HG03342 (cell line): ENCODE results near the gene PDCD1.
"Not testable (repeated sequence)": the region's sequence is repeated elsewhere in the genome, so short reads cannot be mapped to it uniquely, and the experiment has no call there.

Experiments used
- ATAC-seq: cut with Tn5 transposase; IDR thresholded peaks from one replicate; pipeline ENCODE4 v1.9.1; 2021; ENCODE audit warnings: mild to moderate bottlenecking, moderate library complexity; ENCODE audit not compliant: unreplicated experiment

PDCD1 gene

GRCh38 chr2:241814643-241815476, 43.8 kb downstream of the PDCD1 start:
- ATAC-seq, result no peak

GRCh38 chr2:241814393-241814642, 44.4 kb downstream of the PDCD1 start:
- no peak for ATAC-seq

- ATAC-seq, result peak; percentile 42
Observed at GRCh38 chr2:241813644-241814392, 44.9 kb downstream of the PDCD1 start.

GRCh38 chr2:241812730-241813643, 45.7 kb downstream of the PDCD1 start:
- no peak for ATAC-seq

GRCh38 chr2:241811952-241812729, 46.6 kb downstream of the PDCD1 start:
- ATAC-seq, result no peak

GRCh38 chr2:241811201-241811951, 47.3 kb downstream of the PDCD1 start:
- no peak for ATAC-seq

- no peak for ATAC-seq
Observed at GRCh38 chr2:241810307-241811200, 48.1 kb downstream of the PDCD1 start.

GRCh38 chr2:241809383-241810306, 49.0 kb downstream of the PDCD1 start:
- no peak for ATAC-seq

GRCh38 chr2:241808721-241809382, 49.8 kb downstream of the PDCD1 start, which contains the start of gene NEU4:
Gene NEU4 (plus strand): TSS chr2:241809193. CDS start chr2:241814485, 5,292 bp downstream.
- no peak for ATAC-seq

- ATAC-seq, result no peak
Observed at GRCh38 chr2:241808051-241808720, 50.5 kb downstream of the PDCD1 start.

- not testable (repeated sequence) for ATAC-seq
Observed at GRCh38 chr2:241806217-241806616, 52.5 kb downstream of the PDCD1 start.

GRCh38 chr2:241804326-241805229, 54.1 kb downstream of the PDCD1 start:
- no peak for ATAC-seq

GRCh38 chr2:241803387-241804325, 55.0 kb downstream of the PDCD1 start:
- ATAC-seq, result peak; percentile 46
